HEK293 (cell line): ENCODE data around the gene DOK5.

Experiments
- CTCF ChIA-PET: fragments of 350-600 bp; formaldehyde crosslinking; extraction: SDS; loops from one replicate; lab custom pipeline; 2021; ENCODE audit warnings: antibody characterized with exemption; lab: Yijun Ruan, JAX
- POLR2A ChIA-PET: fragments of 300-600 bp; formaldehyde crosslinking; extraction: SDS; loops from one replicate; lab custom pipeline; 2020; ENCODE audit warnings: antibody characterized with exemption, inconsistent platforms; lab: Yijun Ruan, JAX
- H3K27ac ChIP-seq: fragments of 200-500 bp; sonication (Bioruptor generic); 2 replicates; pipeline ENCODE4 v1.5.1; 2014; ENCODE audit warnings: low read depth, low read length, control low read depth, inconsistent platforms; ENCODE audit errors: extremely low read depth
- H3K36me3 ChIP-seq, 2 experiments: fragments of 200-500 bp in 1 of 2; sonication (Bioruptor generic) in 1 of 2; 1 replicate in 1 of 2; 2 replicates in 1 of 2; pipeline ENCODE4 v1.5.1; 2014 to 2017; ENCODE audit warnings: inconsistent platforms in 2 of 2, low read length in 2 of 2; ENCODE audit not compliant: control insufficient read depth in 2 of 2, insufficient read depth in 1 of 2
- H3K4me1 ChIP-seq: fragments of 200-500 bp; sonication (Bioruptor generic); 2 replicates; pipeline ENCODE4 v1.5.1; 2014; ENCODE audit warnings: mild to moderate bottlenecking, low read length, inconsistent platforms; ENCODE audit not compliant: control insufficient read depth, insufficient read depth
- H3K4me3 ChIP-seq: 2 replicates; pipeline ENCODE4 v1.5.1; 2011; ENCODE audit warnings: low read depth, mild to moderate bottlenecking, control low read depth, low read length, moderate library complexity
- H3K9me3 ChIP-seq: fragments of 200-500 bp; sonication (Bioruptor generic); 2 replicates; pipeline ENCODE4 v1.5.1; 2014; ENCODE audit warnings: low read depth, low read length, inconsistent platforms; ENCODE audit not compliant: control insufficient read depth, insufficient read depth
- AEBP2 ChIP-seq: fragments of 450-650 bp; formaldehyde crosslinking; IDR thresholded peaks from 2 replicates; pipeline ENCODE4 v1.5.1; 2016; ENCODE audit warnings: missing biosample characterization, missing genetic modification characterization, borderline replicate concordance
- CTCF ChIP-seq: fragments of 450-650 bp; formaldehyde crosslinking; IDR thresholded peaks from 2 replicates; pipeline ENCODE4 v1.5.1; 2016; ENCODE audit warnings: missing biosample characterization, missing genetic modification characterization
- KLF17 ChIP-seq: fragments of 450-650 bp; formaldehyde crosslinking; IDR thresholded peaks from 2 replicates; pipeline ENCODE4 v1.5.1; 2016; ENCODE audit warnings: missing biosample characterization, missing genetic modification characterization
- PBX3 ChIP-seq: sonication (generic); formaldehyde crosslinking; IDR thresholded peaks from 2 replicates; pipeline ENCODE4 v1.8.1; 2022; ENCODE audit warnings: mild to moderate bottlenecking, moderate library complexity, missing genetic modification reagents
- SP3 ChIP-seq: fragments of 450-650 bp; formaldehyde crosslinking; IDR thresholded peaks from 2 replicates; pipeline ENCODE4 v1.5.1; 2016; ENCODE audit warnings: missing biosample characterization, missing genetic modification characterization
- YY1 ChIP-seq: fragments of 450-650 bp; formaldehyde crosslinking; IDR thresholded peaks from 2 replicates; pipeline ENCODE4 v1.5.1; 2018; ENCODE audit warnings: missing biosample characterization, missing genetic modification characterization
- ZBTB20 ChIP-seq: fragments of 450-650 bp; formaldehyde crosslinking; IDR thresholded peaks from 2 replicates; pipeline ENCODE4 v1.5.1; 2016; ENCODE audit warnings: missing biosample characterization, missing genetic modification characterization
- ZBTB21 ChIP-seq: fragments of 450-650 bp; formaldehyde crosslinking; IDR thresholded peaks from 2 replicates; pipeline ENCODE4 v1.5.1; 2017; ENCODE audit warnings: missing biosample characterization, missing genetic modification characterization
- ZNF112 ChIP-seq: fragments of 450-650 bp; formaldehyde crosslinking; IDR thresholded peaks from 2 replicates; pipeline ENCODE4 v1.5.0; 2017; ENCODE audit warnings: missing biosample characterization, missing genetic modification characterization
- ZNF132 ChIP-seq: fragments of 450-650 bp; formaldehyde crosslinking; IDR thresholded peaks from 2 replicates; pipeline ENCODE4 v1.5.1; 2017; ENCODE audit warnings: missing biosample characterization, missing genetic modification characterization, borderline replicate concordance
- ZNF169 ChIP-seq: fragments of 450-650 bp; formaldehyde crosslinking; IDR thresholded peaks from 2 replicates; pipeline ENCODE4 v1.5.1; 2016; ENCODE audit warnings: missing biosample characterization, missing genetic modification characterization
- ZNF292 ChIP-seq: fragments of 450-650 bp; formaldehyde crosslinking; IDR thresholded peaks from 2 replicates; pipeline ENCODE4 v1.5.1; 2016; ENCODE audit warnings: low read depth, missing biosample characterization, missing genetic modification characterization, borderline replicate concordance
- ZNF302 ChIP-seq: fragments of 450-650 bp; formaldehyde crosslinking; IDR thresholded peaks from 2 replicates; pipeline ENCODE4 v1.5.1; 2016; ENCODE audit warnings: missing biosample characterization, missing genetic modification characterization, low read depth
- ZNF501 ChIP-seq: fragments of 450-650 bp; formaldehyde crosslinking; IDR thresholded peaks from 2 replicates; pipeline ENCODE4 v1.5.1; 2016; ENCODE audit warnings: missing biosample characterization, missing genetic modification characterization
- ZNF561 ChIP-seq: fragments of 450-650 bp; IDR thresholded peaks from 2 replicates; pipeline ENCODE4 v1.5.1; 2018; ENCODE audit warnings: missing biosample characterization, missing genetic modification characterization, borderline replicate concordance
- ZNF571 ChIP-seq: fragments of 450-650 bp; formaldehyde crosslinking; IDR thresholded peaks from 2 replicates; pipeline ENCODE4 v1.5.0; 2017; ENCODE audit warnings: missing biosample characterization, missing genetic modification characterization
- ZNF621 ChIP-seq: fragments of 450-650 bp; formaldehyde crosslinking; IDR thresholded peaks from 2 replicates; pipeline ENCODE4 v1.5.1; 2017; ENCODE audit warnings: missing biosample characterization, missing genetic modification characterization
- ZNF623 ChIP-seq: fragments of 450-650 bp; formaldehyde crosslinking; IDR thresholded peaks from 2 replicates; pipeline ENCODE4 v1.5.1; 2016; ENCODE audit warnings: missing biosample characterization, missing genetic modification characterization
- ZNF658 ChIP-seq: fragments of 450-650 bp; formaldehyde crosslinking; IDR thresholded peaks from 2 replicates; pipeline ENCODE4; 2016; ENCODE audit warnings: missing biosample characterization, missing genetic modification characterization
- ZNF664 ChIP-seq: fragments of 450-650 bp; formaldehyde crosslinking; IDR thresholded peaks from 2 replicates; pipeline ENCODE4 v1.5.1; 2016; ENCODE audit warnings: missing biosample characterization, missing genetic modification characterization
- ZNF747 ChIP-seq: fragments of 450-650 bp; formaldehyde crosslinking; IDR thresholded peaks from 2 replicates; pipeline ENCODE4 v1.5.1; 2016; ENCODE audit warnings: missing biosample characterization, missing genetic modification characterization
- ZNF76 ChIP-seq: fragments of 450-650 bp; formaldehyde crosslinking; IDR thresholded peaks from 2 replicates; pipeline ENCODE4; 2016; ENCODE audit warnings: low read depth, missing biosample characterization, missing genetic modification characterization, borderline replicate concordance
- ZNF837 ChIP-seq: fragments of 450-650 bp; formaldehyde crosslinking; IDR thresholded peaks from 2 replicates; pipeline ENCODE4 v1.5.1; 2016; ENCODE audit warnings: missing biosample characterization, missing genetic modification characterization
- ZSCAN16 ChIP-seq: fragments of 450-650 bp; formaldehyde crosslinking; IDR thresholded peaks from 2 replicates; pipeline ENCODE4 v1.5.1; 2016; ENCODE audit warnings: missing biosample characterization, missing genetic modification characterization
- TF ChIP-seq, protein P1 (sequence below): fragments of 450-650 bp; formaldehyde crosslinking; IDR thresholded peaks from 2 replicates; pipeline ENCODE4 v1.5.1; 2016; ENCODE audit warnings: missing biosample characterization, missing genetic modification characterization
- TF ChIP-seq, protein P2 (sequence below): fragments of 450-650 bp; IDR thresholded peaks from 2 replicates; pipeline ENCODE4 v1.5.1; 2018; ENCODE audit warnings: missing biosample characterization, mild to moderate bottlenecking, missing genetic modification characterization
- TF ChIP-seq, protein P3 (sequence below): fragments of 450-650 bp; formaldehyde crosslinking; IDR thresholded peaks from 2 replicates; pipeline ENCODE4 v1.5.1; 2016; ENCODE audit warnings: missing biosample characterization, missing genetic modification characterization

The DOK5 gene

DNA sequence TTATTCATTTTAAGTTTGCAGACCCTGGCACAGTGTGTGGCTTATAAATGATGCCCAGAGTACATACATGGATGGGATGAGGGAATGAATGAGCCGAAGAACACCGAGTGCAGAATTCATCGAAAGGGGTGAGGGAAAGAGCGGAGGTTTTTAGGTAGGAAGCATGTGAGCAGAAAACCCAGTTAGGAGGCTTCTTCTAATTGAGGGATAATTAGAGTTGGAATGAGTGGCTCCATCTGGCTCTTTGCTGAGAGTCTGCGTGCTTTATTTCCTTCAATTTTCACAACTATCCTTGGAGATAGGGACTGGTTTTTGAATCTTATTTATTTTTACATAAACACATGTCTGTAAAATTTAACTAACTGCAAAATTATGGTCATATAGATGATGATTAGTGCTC is 150.7 kb downstream of the DOK5 start:
- ChIA-PET CTCF (no interaction called here), POLR2A (no interaction called here)
- Histone ChIP-seq H3K27ac (no peak overlapping the region), H3K36me3 (no peaks in the 10 kb centered on the region), H3K4me3 (no peak overlapping the region), H3K4me1 (no peaks in the 10 kb centered on the region), H3K9me3 (no peaks in the 10 kb centered on the region)
- TF ChIP-seq, protein P1, sequence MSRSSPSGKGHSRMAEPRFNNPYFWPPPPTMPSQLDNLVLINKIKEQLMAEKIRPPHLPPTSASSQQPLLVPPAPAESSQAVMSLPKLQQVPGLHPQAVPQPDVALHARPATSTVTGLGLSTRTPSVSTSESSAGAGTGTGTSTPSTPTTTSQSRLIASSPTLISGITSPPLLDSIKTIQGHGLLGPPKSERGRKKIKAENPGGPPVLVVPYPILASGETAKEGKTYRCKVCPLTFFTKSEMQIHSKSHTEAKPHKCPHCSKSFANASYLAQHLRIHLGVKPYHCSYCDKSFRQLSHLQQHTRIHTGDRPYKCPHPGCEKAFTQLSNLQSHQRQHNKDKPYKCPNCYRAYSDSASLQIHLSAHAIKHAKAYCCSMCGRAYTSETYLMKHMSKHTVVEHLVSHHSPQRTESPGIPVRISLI, result no peak
- no peak for TF ChIP-seq ZNF837 (tag by site-specific recombination)
- TF ChIP-seq ZNF169, result no peak
- no peak for TF ChIP-seq ZNF623 (tag by site-specific recombination)
- TF ChIP-seq ZNF664 (tag by site-specific recombination), result no peak
- TF ChIP-seq ZNF658 (tag by site-specific recombination), result no peak
- TF ChIP-seq CTCF (tag by site-specific recombination), result no peak
- no peak for TF ChIP-seq ZSCAN16
- no peak for TF ChIP-seq ZBTB21 (tag by site-specific recombination)

DNA sequence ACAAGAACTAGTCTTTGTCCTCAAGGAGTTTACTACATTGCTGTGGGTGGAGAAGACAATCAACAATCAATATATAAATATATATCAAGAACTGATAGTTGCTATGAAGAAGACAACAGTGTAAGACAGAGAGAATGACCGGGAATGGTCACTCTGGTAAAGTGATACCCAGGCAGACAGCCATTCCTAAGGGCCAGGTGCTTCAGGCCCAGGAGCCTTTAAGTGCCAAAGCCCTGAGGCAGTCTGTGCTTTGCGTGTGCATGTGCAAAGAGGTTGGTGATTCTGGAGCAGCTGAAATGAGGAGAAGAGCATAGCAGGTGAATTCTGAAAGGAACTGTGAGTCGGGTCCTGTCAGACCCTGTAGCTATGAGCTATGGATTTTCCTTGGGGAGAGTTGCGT is 154.2 kb downstream of the DOK5 start:
- Histone ChIP-seq H3K36me3 (no peaks in the 10 kb centered on the region), H3K9me3 (no peaks in the 10 kb centered on the region), H3K27ac (no peak overlapping the region), H3K4me1 (no peaks in the 10 kb centered on the region), H3K4me3 (no peak overlapping the region)
- CTCF ChIA-PET, result no interaction called here
- POLR2A ChIA-PET, result no interaction called here
- TF ChIP-seq PBX3 (CRISPR knock-in tag), result no peak
- TF ChIP-seq ZNF571 (tag by site-specific recombination), result no peak
- TF ChIP-seq, protein P2, sequence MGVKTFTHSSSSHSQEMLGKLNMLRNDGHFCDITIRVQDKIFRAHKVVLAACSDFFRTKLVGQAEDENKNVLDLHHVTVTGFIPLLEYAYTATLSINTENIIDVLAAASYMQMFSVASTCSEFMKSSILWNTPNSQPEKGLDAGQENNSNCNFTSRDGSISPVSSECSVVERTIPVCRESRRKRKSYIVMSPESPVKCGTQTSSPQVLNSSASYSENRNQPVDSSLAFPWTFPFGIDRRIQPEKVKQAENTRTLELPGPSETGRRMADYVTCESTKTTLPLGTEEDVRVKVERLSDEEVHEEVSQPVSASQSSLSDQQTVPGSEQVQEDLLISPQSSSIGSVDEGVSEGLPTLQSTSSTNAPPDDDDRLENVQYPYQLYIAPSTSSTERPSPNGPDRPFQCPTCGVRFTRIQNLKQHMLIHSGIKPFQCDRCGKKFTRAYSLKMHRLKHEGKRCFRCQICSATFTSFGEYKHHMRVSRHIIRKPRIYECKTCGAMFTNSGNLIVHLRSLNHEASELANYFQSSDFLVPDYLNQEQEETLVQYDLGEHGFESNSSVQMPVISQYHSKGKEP (tag by site-specific recombination), result no peak
- no peak for TF ChIP-seq ZNF501 (tag by site-specific recombination)
- no peak for TF ChIP-seq YY1
- TF ChIP-seq, protein P3, sequence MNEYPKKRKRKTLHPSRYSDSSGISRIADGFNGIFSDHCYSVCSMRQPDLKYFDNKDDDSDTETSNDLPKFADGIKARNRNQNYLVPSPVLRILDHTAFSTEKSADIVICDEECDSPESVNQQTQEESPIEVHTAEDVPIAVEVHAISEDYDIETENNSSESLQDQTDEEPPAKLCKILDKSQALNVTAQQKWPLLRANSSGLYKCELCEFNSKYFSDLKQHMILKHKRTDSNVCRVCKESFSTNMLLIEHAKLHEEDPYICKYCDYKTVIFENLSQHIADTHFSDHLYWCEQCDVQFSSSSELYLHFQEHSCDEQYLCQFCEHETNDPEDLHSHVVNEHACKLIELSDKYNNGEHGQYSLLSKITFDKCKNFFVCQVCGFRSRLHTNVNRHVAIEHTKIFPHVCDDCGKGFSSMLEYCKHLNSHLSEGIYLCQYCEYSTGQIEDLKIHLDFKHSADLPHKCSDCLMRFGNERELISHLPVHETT (tag by site-specific recombination), result no peak
- TF ChIP-seq ZNF747 (tag by site-specific recombination), result no peak
- no peak for TF ChIP-seq ZNF292 (tag by site-specific recombination)
- no peak for TF ChIP-seq ZBTB21 (tag by site-specific recombination)
- TF ChIP-seq ZNF132 (tag by site-specific recombination), result no peak
- TF ChIP-seq ZNF561, result no peak
- no peak for TF ChIP-seq ZNF621
- TF ChIP-seq ZNF302 (tag by site-specific recombination), result no peak
- TF ChIP-seq AEBP2 (tag by site-specific recombination), result no peak
- TF ChIP-seq ZBTB20 (tag by site-specific recombination), result no peak
- no peak for TF ChIP-seq KLF17 (tag by site-specific recombination)
- no peak for TF ChIP-seq ZNF76 (tag by site-specific recombination)
- TF ChIP-seq SP3 (tag by site-specific recombination), result no peak
- no peak for TF ChIP-seq ZNF112 (tag by site-specific recombination)
